HUES48 (cell line): ENCODE results near the gene CACNB4.
A peak's percentile ranks its signal among the peaks of the same experiment; 100 is the strongest.
"Not testable (repeated sequence)": the region's sequence is repeated elsewhere in the genome, so short reads cannot be mapped to it uniquely, and the experiment has no call there.

Source experiments
- H3K27ac ChIP-seq: one replicate; pipeline ENCODE4 v1.7.0; 2013; ENCODE audit warnings: low read depth, low read length, inconsistent platforms
- H3K27me3 ChIP-seq: 2 replicates; pipeline ENCODE4 v1.6.1; 2013; ENCODE audit warnings: mild to moderate bottlenecking, low read length; ENCODE audit not compliant: control insufficient read depth, insufficient read depth
- H3K36me3 ChIP-seq: 2 replicates; pipeline ENCODE4 v1.6.1; 2013; ENCODE audit warnings: low read length; ENCODE audit not compliant: control insufficient read depth, insufficient read depth
- H3K4me1 ChIP-seq: 2 replicates; pipeline ENCODE4 v1.6.1; 2013; ENCODE audit warnings: mild to moderate bottlenecking, low read length; ENCODE audit not compliant: control insufficient read depth, insufficient read depth
- H3K4me3 ChIP-seq: 2 replicates; pipeline ENCODE4 v1.5.1; 2013; ENCODE audit warnings: mild to moderate bottlenecking, low read depth, low read length
- H3K9ac ChIP-seq: 2 replicates; pipeline ENCODE4 v1.6.1; 2013; ENCODE audit warnings: mild to moderate bottlenecking, low read depth, low read length, moderate library complexity
- H3K9me3 ChIP-seq: 2 replicates; pipeline ENCODE4 v1.6.1; 2013; ENCODE audit warnings: low read length; ENCODE audit not compliant: control insufficient read depth, insufficient read depth

Gene CACNB4

GRCh38 chr2:151891566-151892194 is 207.2 kb downstream of the CACNB4 start:
- no peaks in the 10 kb centered on the region for H3K27me3 ChIP-seq
- no peaks in the 10 kb centered on the region for H3K36me3 ChIP-seq
- H3K4me1 ChIP-seq = no peaks in the 10 kb centered on the region
- no peak overlapping the region for H3K27ac ChIP-seq
- no peaks in the 10 kb centered on the region for H3K9me3 ChIP-seq
- no peak overlapping the region for H3K9ac ChIP-seq
- no peak overlapping the region for H3K4me3 ChIP-seq

GRCh38 chr2:151887164-151887563 is 211.7 kb downstream of the CACNB4 start:
- H3K27ac ChIP-seq = no peak overlapping the region
- H3K9me3 ChIP-seq = no peaks in the 10 kb centered on the region
- H3K9ac ChIP-seq = no peak overlapping the region
- H3K4me1 ChIP-seq = no peaks in the 10 kb centered on the region
- no peaks in the 10 kb centered on the region for H3K36me3 ChIP-seq
- H3K27me3 ChIP-seq = no peaks in the 10 kb centered on the region
- H3K4me3 ChIP-seq = no peak overlapping the region

- H3K36me3 ChIP-seq = no peaks in the 10 kb centered on the region
- H3K27me3 ChIP-seq = no peaks in the 10 kb centered on the region
Measured at GRCh38 chr2:151886241-151886640, 212.6 kb downstream of the CACNB4 start.

GRCh38 chr2:151882786-151883445 is 215.9 kb downstream of the CACNB4 start:
- peaks cover 5% of the 10 kb centered on the region; the same call in 1 of the 2 replicates for H3K4me1 ChIP-seq
- H3K36me3 ChIP-seq = no peaks in the 10 kb centered on the region
- no peaks in the 10 kb centered on the region for H3K9me3 ChIP-seq
- no peaks in the 10 kb centered on the region for H3K27me3 ChIP-seq
- no peak overlapping the region for H3K27ac ChIP-seq
- no peak overlapping the region for H3K9ac ChIP-seq
- H3K4me3 ChIP-seq = no peak overlapping the region

More at GRCh38 chr2:151886241-151886640, 212.6 kb downstream of the CACNB4 start:
- Histone ChIP-seq H3K9me3 (no peaks in the 10 kb centered on the region), H3K27ac (no peak overlapping the region), H3K9ac (no peak overlapping the region), H3K4me3 (no peak overlapping the region), H3K4me1 (no peaks in the 10 kb centered on the region)

- Histone ChIP-seq H3K27ac (no peak overlapping the region), H3K4me3 (no peak overlapping the region), H3K36me3 (no peaks in the 10 kb centered on the region), H3K27me3 (no peaks in the 10 kb centered on the region), H3K9me3 (no peaks in the 10 kb centered on the region), H3K9ac (no peak overlapping the region), H3K4me1 (peaks cover 5% of the 10 kb centered on the region; the same call in 1 of the 2 replicates)
Measured at GRCh38 chr2:151881342-151881741, 217.5 kb downstream of the CACNB4 start.

- Histone ChIP-seq H3K9ac (no peak overlapping the region), H3K4me1 (peaks cover 5% of the 10 kb centered on the region; the same call in 1 of the 2 replicates), H3K4me3 (no peak overlapping the region), H3K27ac (no peak overlapping the region), H3K27me3 (no peaks in the 10 kb centered on the region), H3K9me3 (no peaks in the 10 kb centered on the region), H3K36me3 (no peaks in the 10 kb centered on the region)
Measured at GRCh38 chr2:151880586-151880985, 218.3 kb downstream of the CACNB4 start.

GRCh38 chr2:151878655-151879563 is 219.9 kb downstream of the CACNB4 start:
- Histone ChIP-seq H3K9me3 (no peaks in the 10 kb centered on the region), H3K9ac (no peak overlapping the region), H3K36me3 (no peaks in the 10 kb centered on the region), H3K4me1 (peaks cover 5% of the 10 kb centered on the region; the same call in 1 of the 2 replicates), H3K27me3 (no peaks in the 10 kb centered on the region), H3K4me3 (no peak overlapping the region), H3K27ac (peak overlapping the region; percentile 71)

GRCh38 chr2:151878204-151878603 is 220.6 kb downstream of the CACNB4 start:
- Histone ChIP-seq H3K9me3 (no peaks in the 10 kb centered on the region), H3K27me3 (no peaks in the 10 kb centered on the region), H3K4me3 (no peak overlapping the region), H3K27ac (no peak overlapping the region), H3K9ac (no peak overlapping the region), H3K4me1 (peaks cover 5% of the 10 kb centered on the region; the same call in 1 of the 2 replicates), H3K36me3 (no peaks in the 10 kb centered on the region)

- not testable (repeated sequence) for H3K9me3 ChIP-seq, H3K36me3 ChIP-seq, H3K4me3 ChIP-seq, H3K27me3 ChIP-seq, H3K4me1 ChIP-seq, H3K9ac ChIP-seq, H3K27ac ChIP-seq
Measured at GRCh38 chr2:151875631-151876030, 223.2 kb downstream of the CACNB4 start.

GRCh38 chr2:151872463-151872862 is 226.4 kb downstream of the CACNB4 start:
- Histone ChIP-seq H3K9me3 (no peaks in the 10 kb centered on the region), H3K4me3 (no peak overlapping the region), H3K27ac (no peak overlapping the region), H3K4me1 (peaks cover 4% of the 10 kb centered on the region), H3K36me3 (no peaks in the 10 kb centered on the region), H3K9ac (no peak overlapping the region), H3K27me3 (no peaks in the 10 kb centered on the region)

- Histone ChIP-seq H3K27ac (peak overlapping the region; percentile 9), H3K36me3 (no peaks in the 10 kb centered on the region), H3K9ac (no peak overlapping the region), H3K9me3 (no peaks in the 10 kb centered on the region), H3K4me3 (no peak overlapping the region), H3K27me3 (no peaks in the 10 kb centered on the region), H3K4me1 (peaks cover 4% of the 10 kb centered on the region)
Measured at GRCh38 chr2:151869291-151869690, 229.6 kb downstream of the CACNB4 start.
